ENCODE measurements around the gene ANKS6.

The ANKS6 gene

DNA sequence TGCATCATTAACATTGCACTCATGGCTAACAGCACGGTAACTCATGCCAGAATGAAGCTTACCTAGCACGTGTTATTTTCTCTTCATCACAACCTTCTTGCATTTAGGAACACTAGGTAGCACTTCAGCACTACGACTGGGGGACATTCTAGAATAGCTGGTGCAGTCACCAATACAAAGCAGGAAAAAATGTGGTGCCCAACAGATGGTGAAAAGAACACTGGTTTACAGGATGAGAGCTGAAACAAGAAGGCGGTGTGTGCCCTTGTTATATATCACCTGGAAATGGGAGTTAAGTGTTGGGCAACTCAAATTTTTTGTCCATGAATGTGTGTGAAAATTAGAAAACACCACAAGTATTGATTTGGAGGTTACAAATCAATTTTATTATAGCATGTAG lies 41.2 kb upstream of the ANKS6 start:
- FAIRE-seq (no peak), DNase-seq (ENCODE audit: insufficient read length, low spot score) (no peak)
- TF ChIP-seq, protein P1, sequence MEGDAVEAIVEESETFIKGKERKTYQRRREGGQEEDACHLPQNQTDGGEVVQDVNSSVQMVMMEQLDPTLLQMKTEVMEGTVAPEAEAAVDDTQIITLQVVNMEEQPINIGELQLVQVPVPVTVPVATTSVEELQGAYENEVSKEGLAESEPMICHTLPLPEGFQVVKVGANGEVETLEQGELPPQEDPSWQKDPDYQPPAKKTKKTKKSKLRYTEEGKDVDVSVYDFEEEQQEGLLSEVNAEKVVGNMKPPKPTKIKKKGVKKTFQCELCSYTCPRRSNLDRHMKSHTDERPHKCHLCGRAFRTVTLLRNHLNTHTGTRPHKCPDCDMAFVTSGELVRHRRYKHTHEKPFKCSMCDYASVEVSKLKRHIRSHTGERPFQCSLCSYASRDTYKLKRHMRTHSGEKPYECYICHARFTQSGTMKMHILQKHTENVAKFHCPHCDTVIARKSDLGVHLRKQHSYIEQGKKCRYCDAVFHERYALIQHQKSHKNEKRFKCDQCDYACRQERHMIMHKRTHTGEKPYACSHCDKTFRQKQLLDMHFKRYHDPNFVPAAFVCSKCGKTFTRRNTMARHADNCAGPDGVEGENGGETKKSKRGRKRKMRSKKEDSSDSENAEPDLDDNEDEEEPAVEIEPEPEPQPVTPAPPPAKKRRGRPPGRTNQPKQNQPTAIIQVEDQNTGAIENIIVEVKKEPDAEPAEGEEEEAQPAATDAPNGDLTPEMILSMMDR (IDR thresholded peaks at IDR 0.05; ENCODE audit: insufficient read depth, missing control alignments) = no peak

- FAIRE-seq = no peak
- TF ChIP-seq, protein P1 (IDR thresholded peaks at IDR 0.05; ENCODE audit: insufficient read depth, missing control alignments) = no peak
- DNase-seq (ENCODE audit: insufficient read length, low spot score) = no peak
These were observed 39.9 kb upstream of the ANKS6 start for GRCh38 chr9:98836206-98836605.

GRCh38 chr9:98834386-98834785 lies 38.0 kb upstream of the ANKS6 start:
- FAIRE-seq = no peak
- TF ChIP-seq, protein P1 (IDR thresholded peaks at IDR 0.05; ENCODE audit: insufficient read depth, missing control alignments) = no peak
- no peak for DNase-seq (ENCODE audit: insufficient read length, low spot score)

DNA sequence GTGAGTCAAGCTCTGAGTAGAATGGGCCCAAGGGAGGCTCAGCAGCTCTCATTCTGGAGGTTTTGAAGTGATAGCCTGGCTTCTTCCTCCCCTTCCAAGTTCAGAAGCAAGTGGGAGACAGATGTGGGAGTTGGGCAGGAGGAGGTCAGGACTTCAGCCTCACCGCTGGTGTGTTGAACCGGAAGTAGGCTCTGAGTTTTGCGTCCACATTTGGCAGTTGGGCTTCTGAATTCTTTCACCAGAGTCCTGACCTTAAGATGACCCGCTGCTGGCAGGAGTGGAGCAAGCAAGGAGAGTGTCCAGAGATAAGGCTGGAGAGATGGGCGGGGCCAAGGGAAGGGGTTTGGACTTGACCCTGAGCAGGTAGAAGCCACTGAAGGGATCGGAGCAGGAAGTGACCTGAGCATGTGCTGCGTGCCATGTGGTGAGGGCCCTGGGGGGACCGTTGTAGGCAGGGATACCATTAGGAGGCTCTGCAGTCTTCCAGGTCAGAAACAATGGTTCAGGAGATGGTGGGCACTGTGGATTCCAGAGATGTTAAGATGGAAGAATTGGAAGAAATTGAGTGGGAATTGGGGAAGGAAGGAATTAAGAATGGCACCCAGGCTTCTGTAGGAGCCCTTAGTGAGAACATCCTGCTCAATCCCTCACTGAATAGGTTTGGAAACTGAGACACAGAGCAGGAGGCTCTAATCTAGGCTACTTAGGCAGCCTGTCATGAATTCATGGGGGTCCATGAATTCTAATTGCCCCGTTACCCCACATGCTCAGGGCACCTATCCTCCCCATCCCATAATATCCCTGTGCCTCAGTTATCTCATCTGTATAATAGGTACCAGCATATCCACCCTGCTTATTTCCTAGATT lies 37.0 kb upstream of the ANKS6 start:
- no peak for FAIRE-seq
- TF ChIP-seq, protein P1 (IDR thresholded peaks at IDR 0.05; ENCODE audit: insufficient read depth, missing control alignments) = no peak
- no peak for DNase-seq (ENCODE audit: insufficient read length, low spot score)

DNA sequence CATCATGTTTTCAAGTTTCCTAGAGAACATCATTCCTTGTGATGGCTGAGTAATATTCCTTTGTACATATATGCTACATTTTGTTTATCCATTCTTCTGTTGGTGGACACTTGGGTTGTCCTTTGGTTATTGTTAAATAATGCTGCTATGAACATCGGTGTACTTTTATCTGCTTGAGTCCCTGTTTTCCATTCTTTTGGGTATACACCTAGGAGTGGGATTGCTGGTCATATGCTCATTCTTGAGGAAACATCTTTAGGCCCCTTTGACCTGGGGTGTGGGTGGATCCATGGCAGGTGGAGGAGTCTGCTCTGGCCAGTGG lies 36.4 kb upstream of the ANKS6 start:
- FAIRE-seq = no peak
- DNase-seq (ENCODE audit: insufficient read length, low spot score) = no peak
- TF ChIP-seq, protein P1 (IDR thresholded peaks at IDR 0.05; ENCODE audit: insufficient read depth, missing control alignments) = no peak

DNA sequence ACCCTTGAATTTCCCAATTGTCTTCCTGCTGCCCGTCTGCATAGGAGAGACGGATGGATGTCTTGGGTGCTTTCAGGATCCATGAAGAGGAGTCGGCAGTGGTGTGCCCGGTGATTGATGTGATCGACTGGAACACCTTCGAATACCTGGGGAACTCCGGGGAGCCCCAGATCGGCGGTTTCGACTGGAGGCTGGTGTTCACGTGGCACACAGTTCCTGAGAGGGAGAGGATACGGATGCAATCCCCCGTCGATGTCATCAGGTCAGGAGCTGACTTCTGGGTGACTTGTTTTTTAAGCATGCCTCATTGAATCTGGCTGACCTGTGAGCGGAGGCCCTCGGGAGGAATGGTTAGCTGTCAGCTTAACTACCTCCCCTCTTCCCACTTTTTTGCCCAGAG lies 35.3 kb upstream of the ANKS6 start:
- TF ChIP-seq, protein P1 (IDR thresholded peaks at IDR 0.05; ENCODE audit: insufficient read depth, missing control alignments) = no peak
- FAIRE-seq = no peak
- no peak for DNase-seq (ENCODE audit: insufficient read length, low spot score)

GRCh38 chr9:98830554-98830953 lies 34.2 kb upstream of the ANKS6 start:
- DNase-seq (ENCODE audit: insufficient read length, low spot score) (no peak), FAIRE-seq (no peak)
- TF ChIP-seq, protein P1 (IDR thresholded peaks at IDR 0.05; ENCODE audit: insufficient read depth, missing control alignments) = no peak

All from D721Med (cell line).